PC-3 (cell line): ENCODE results near the gene KCNC1. TPM values are rescaled to one million over a fixed set of nuclear protein-coding genes. Genes with fewer than 3 reads are reported as not detected.

ENCODE experiments used
- ATAC-seq: fragments of 200-7000 bp; cut with Tn5 transposase; 2 replicates; pipeline ENCODE4 v1.9.1; 2020; ENCODE audit warnings: mild to moderate bottlenecking, moderate library complexity
- BruUV-seq: library from RNA; stranded (reverse); fragments of 400-500 nt; replicated peaks from 2 replicates; lab custom pipeline; 2021; lab: Mats Ljungman, UMichigan
- CTCF ChIA-PET: fragments of 300-600 bp; sonication (Branson Sonifier 250); formaldehyde crosslinking; loops from one replicate; lab custom pipeline; 2022; ENCODE audit warnings: antibody characterized with exemption; lab: Charles Lee
- POLR2A ChIA-PET: fragments of 300-600 bp; sonication (Branson Sonifier 250); formaldehyde crosslinking; loops from one replicate; lab custom pipeline; 2022; ENCODE audit warnings: antibody characterized with exemption; ENCODE audit not compliant: unreplicated experiment; lab: Charles Lee
- DNase-seq: peaks from one replicate; pipeline ENCODE4 v3.0.0-alpha.2; 2015
- H2AFZ ChIP-seq: fragments of 300-600 bp; sonication (generic); 2 replicates; pipeline ENCODE4 v1.6.0; 2016; ENCODE audit warnings: antibody characterized with exemption, low read length
- H3F3A ChIP-seq: fragments of 300-600 bp; sonication (generic); one replicate; pipeline ENCODE4 v1.6.0; 2017; ENCODE audit warnings: antibody characterized with exemption, low read length, control low read depth, mild to moderate bottlenecking; ENCODE audit not compliant: unreplicated experiment
- H3K27ac ChIP-seq: fragments of 300-600 bp; sonication (generic); 2 replicates; pipeline ENCODE4 v1.5.1; 2016; ENCODE audit warnings: mild to moderate bottlenecking, low read length
- H3K27me3 ChIP-seq: fragments of 300-600 bp; sonication (generic); 2 replicates; pipeline ENCODE4 v1.6.1; 2016; ENCODE audit warnings: low read length, mixed read lengths
- H3K36me3 ChIP-seq: fragments of 300-600 bp; sonication (generic); 2 replicates; pipeline ENCODE4 v1.6.1; 2016; ENCODE audit warnings: low read depth, mixed run types, low read length, mixed read lengths
- H3K4me1 ChIP-seq: fragments of 300-600 bp; sonication (generic); 2 replicates; pipeline ENCODE4 v1.5.1; 2016; ENCODE audit warnings: low read length; ENCODE audit not compliant: insufficient read depth
- H3K4me2 ChIP-seq: fragments of 300-600 bp; sonication (generic); 2 replicates; pipeline ENCODE4 v1.6.0; 2016; ENCODE audit warnings: low read length
- H3K4me3 ChIP-seq: fragments of 300-600 bp; sonication (generic); 2 replicates; pipeline ENCODE4 v1.5.1; 2016; ENCODE audit warnings: mild to moderate bottlenecking, low read length, mixed read lengths
- H3K79me2 ChIP-seq: fragments of 300-600 bp; sonication (generic); 2 replicates; pipeline ENCODE4 v1.6.1; 2017; ENCODE audit warnings: low read length, mixed read lengths
- H3K9ac ChIP-seq: fragments of 300-600 bp; sonication (generic); 2 replicates; pipeline ENCODE4 v1.6.0; 2016; ENCODE audit warnings: mild to moderate bottlenecking, low read length
- H3K9me2 ChIP-seq: fragments of 300-600 bp; sonication (generic); replicated peaks from 2 replicates; pipeline ENCODE4 v1.6.1; 2016; ENCODE audit warnings: mixed run types, low read length, mixed read lengths
- H3K9me3 ChIP-seq: fragments of 300-600 bp; sonication (generic); 2 replicates; pipeline ENCODE4 v1.6.1; 2016; ENCODE audit warnings: low read length, mixed read lengths
- H4K20me1 ChIP-seq: fragments of 300-600 bp; sonication (generic); 2 replicates; pipeline ENCODE4 v1.6.1; 2016; ENCODE audit warnings: low read length, mixed read lengths
- CTCF ChIP-seq: fragments of 300-600 bp; sonication (generic); conservative IDR thresholded peaks from 2 replicates; pipeline ENCODE4 v1.5.1; 2017; ENCODE audit warnings: antibody characterized with exemption, low read depth, mild to moderate bottlenecking, low read length
- EZH2 ChIP-seq: fragments of 300-600 bp; sonication (generic); IDR thresholded peaks from one replicate; pipeline ENCODE4 v1.6.1; 2017; ENCODE audit warnings: antibody characterized with exemption, mild to moderate bottlenecking, low read length; ENCODE audit not compliant: unreplicated experiment
- EZH2phosphoT487 ChIP-seq: fragments of 300-600 bp; sonication (generic); IDR thresholded peaks from 2 replicates; pipeline ENCODE4 v1.6.1; 2018; ENCODE audit warnings: mild to moderate bottlenecking, antibody characterized with exemption, low read length, borderline replicate concordance
- intact Hi-C: fragments of 100-400 bp; cut with micrococcal nuclease; formaldehyde crosslinking; loops from 2 replicates; pipeline ENCODE4 v1.9.0; 2023
- total RNA-seq: library from RNA; depleted of rRNA; stranded (reverse); fragments of >200 nt; gene quantifications from 2 replicates; pipeline ENCODE4 v1.2.3, GENCODE V29; 2014

The KCNC1 gene
- total RNA-seq, 1 experiment from 2014 or later = not detected

GRCh38 chr11:17748044-17748443 is 13.5 kb downstream of the KCNC1 start:
- TF ChIP-seq CTCF (no peak), EZH2phosphoT487 (no peak), EZH2 (no peak)
- H3K9me2 ChIP-seq = no peaks in the 10 kb centered on the region
- no peaks in the 10 kb centered on the region for H3K9me3 ChIP-seq
- H3K27ac ChIP-seq = no peak overlapping the region
- H3K4me3 ChIP-seq = no peak overlapping the region
- intact Hi-C loops = no loop called here
- ATAC-seq (no peak), DNase-seq (no peak)
- H3K9ac ChIP-seq = no peak overlapping the region
- no peaks in the 10 kb centered on the region for H3F3A ChIP-seq
- no peak overlapping the region for H3K4me2 ChIP-seq
- no TSS peak for BruUV-seq
- H3K36me3 ChIP-seq = no peaks in the 10 kb centered on the region
- ChIA-PET POLR2A (no interaction called here), CTCF (no interaction called here)
- no peaks in the 10 kb centered on the region for H4K20me1 ChIP-seq
- no peak overlapping the region for H2AFZ ChIP-seq
- H3K4me1 ChIP-seq = peaks cover 15% of the 10 kb centered on the region
- H3K27me3 ChIP-seq = peaks cover 5% of the 10 kb centered on the region; the same call in 1 of the 2 replicates
- H3K79me2 ChIP-seq = no peaks in the 10 kb centered on the region

- no peaks in the 10 kb centered on the region for H3F3A ChIP-seq
- H3K9ac ChIP-seq = no peak overlapping the region
- H3K4me2 ChIP-seq = no peak overlapping the region
- ChIA-PET POLR2A (no interaction called here), CTCF (no interaction called here)
- ATAC-seq = no peak
- H3K9me2 ChIP-seq = no peaks in the 10 kb centered on the region
- no peaks in the 10 kb centered on the region for H4K20me1 ChIP-seq
- intact Hi-C loops = no loop called here
- no peak overlapping the region for H2AFZ ChIP-seq
- H3K36me3 ChIP-seq = no peaks in the 10 kb centered on the region
- H3K79me2 ChIP-seq = no peaks in the 10 kb centered on the region
- H3K4me3 ChIP-seq = no peak overlapping the region
- TF ChIP-seq EZH2phosphoT487 (no peak), CTCF (no peak), EZH2 (no peak)
- H3K27me3 ChIP-seq = peaks cover 10% of the 10 kb centered on the region; the same call in 1 of the 2 replicates
- BruUV-seq = no TSS peak
- no peaks in the 10 kb centered on the region for H3K9me3 ChIP-seq
- H3K4me1 ChIP-seq = peaks cover 8% of the 10 kb centered on the region
- no peak overlapping the region for H3K27ac ChIP-seq
- DNase-seq = no peak
Measured at GRCh38 chr11:17748761-17749721, 14.5 kb downstream of the KCNC1 start.
